ENCODE results near the gene SLC2A1.

SLC2A1 gene

GRCh38 chr1:42979036-42979430 is 20.4 kb upstream of the SLC2A1 start:
- peaks cover 13% of the 10 kb centered on the region for H3K4me1 ChIP-seq (ENCODE audit: control insufficient read depth, insufficient read depth, low read length)

GRCh38 chr1:42978317-42979035 is 19.8 kb upstream of the SLC2A1 start:
- Histone ChIP-seq H3K9ac (ENCODE audit: low read depth, low read length) (no peak overlapping the region), H3K9me3 (ENCODE audit: control insufficient read depth, insufficient read depth, low read length) (no peaks in the 10 kb centered on the region), H3K4me3 (ENCODE audit: low read depth, low read length) (no peak overlapping the region), H3K27ac (ENCODE audit: low read depth, low read length) (peak overlapping the region; percentile 71), H3K4me1 (ENCODE audit: control insufficient read depth, insufficient read depth, low read length) (peaks cover 13% of the 10 kb centered on the region), H3K27me3 (ENCODE audit: control insufficient read depth, insufficient read depth, low read length) (no peaks in the 10 kb centered on the region), H3K36me3 (ENCODE audit: control insufficient read depth, insufficient read depth, low read length) (peaks cover 19% of the 10 kb centered on the region)

More at GRCh38 chr1:42979036-42979430, 20.4 kb upstream of the SLC2A1 start:
- H3K27ac ChIP-seq (ENCODE audit: low read depth, low read length): no peak overlapping the region
- no peak overlapping the region for H3K4me3 ChIP-seq (ENCODE audit: low read depth, low read length)
- H3K9ac ChIP-seq (ENCODE audit: low read depth, low read length): no peak overlapping the region
- H3K9me3 ChIP-seq (ENCODE audit: control insufficient read depth, insufficient read depth, low read length): no peaks in the 10 kb centered on the region
- peaks cover 14% of the 10 kb centered on the region for H3K36me3 ChIP-seq (ENCODE audit: control insufficient read depth, insufficient read depth, low read length)
- H3K27me3 ChIP-seq (ENCODE audit: control insufficient read depth, insufficient read depth, low read length): no peaks in the 10 kb centered on the region

- H3K4me3 ChIP-seq (ENCODE audit: low read depth, low read length): no peak overlapping the region
- H3K27me3 ChIP-seq (ENCODE audit: control insufficient read depth, insufficient read depth, low read length): no peaks in the 10 kb centered on the region
- H3K9ac ChIP-seq (ENCODE audit: low read depth, low read length): no peak overlapping the region
- no peaks in the 10 kb centered on the region for H3K9me3 ChIP-seq (ENCODE audit: control insufficient read depth, insufficient read depth, low read length)
- H3K27ac ChIP-seq (ENCODE audit: low read depth, low read length): peak overlapping the region; percentile 71
- peaks cover 13% of the 10 kb centered on the region for H3K4me1 ChIP-seq (ENCODE audit: control insufficient read depth, insufficient read depth, low read length)
- peaks cover 21% of the 10 kb centered on the region for H3K36me3 ChIP-seq (ENCODE audit: control insufficient read depth, insufficient read depth, low read length)
Measured at GRCh38 chr1:42977653-42978052, 19.0 kb upstream of the SLC2A1 start.

GRCh38 chr1:42975561-42976225 is 17.0 kb upstream of the SLC2A1 start:
- H3K27me3 ChIP-seq (ENCODE audit: control insufficient read depth, insufficient read depth, low read length): no peaks in the 10 kb centered on the region

GRCh38 chr1:42974767-42975437 is 16.2 kb upstream of the SLC2A1 start:
- H3K4me3 ChIP-seq (ENCODE audit: low read depth, low read length): no peak overlapping the region
- H3K9me3 ChIP-seq (ENCODE audit: control insufficient read depth, insufficient read depth, low read length): no peaks in the 10 kb centered on the region
- H3K9ac ChIP-seq (ENCODE audit: low read depth, low read length): no peak overlapping the region
- no peak overlapping the region for H3K27ac ChIP-seq (ENCODE audit: low read depth, low read length)
- H3K4me1 ChIP-seq (ENCODE audit: control insufficient read depth, insufficient read depth, low read length): peaks cover 13% of the 10 kb centered on the region
- peaks cover 17% of the 10 kb centered on the region for H3K36me3 ChIP-seq (ENCODE audit: control insufficient read depth, insufficient read depth, low read length)
- H3K27me3 ChIP-seq (ENCODE audit: control insufficient read depth, insufficient read depth, low read length): no peaks in the 10 kb centered on the region

More at GRCh38 chr1:42975561-42976225, 17.0 kb upstream of the SLC2A1 start:
- Histone ChIP-seq H3K27ac (ENCODE audit: low read depth, low read length) (no peak overlapping the region), H3K9ac (ENCODE audit: low read depth, low read length) (no peak overlapping the region), H3K4me1 (ENCODE audit: control insufficient read depth, insufficient read depth, low read length) (peaks cover 13% of the 10 kb centered on the region), H3K36me3 (ENCODE audit: control insufficient read depth, insufficient read depth, low read length) (peaks cover 21% of the 10 kb centered on the region), H3K4me3 (ENCODE audit: low read depth, low read length) (no peak overlapping the region), H3K9me3 (ENCODE audit: control insufficient read depth, insufficient read depth, low read length) (no peaks in the 10 kb centered on the region)

- no peak overlapping the region for H3K9ac ChIP-seq (ENCODE audit: low read depth, low read length)
- H3K36me3 ChIP-seq (ENCODE audit: control insufficient read depth, insufficient read depth, low read length): peaks cover 17% of the 10 kb centered on the region
- no peak overlapping the region for H3K27ac ChIP-seq (ENCODE audit: low read depth, low read length)
- no peaks in the 10 kb centered on the region for H3K27me3 ChIP-seq (ENCODE audit: control insufficient read depth, insufficient read depth, low read length)
- H3K9me3 ChIP-seq (ENCODE audit: control insufficient read depth, insufficient read depth, low read length): no peaks in the 10 kb centered on the region
- peaks cover 8% of the 10 kb centered on the region for H3K4me1 ChIP-seq (ENCODE audit: control insufficient read depth, insufficient read depth, low read length)
- no peak overlapping the region for H3K4me3 ChIP-seq (ENCODE audit: low read depth, low read length)
Measured at GRCh38 chr1:42973799-42974198, 15.1 kb upstream of the SLC2A1 start.

- Histone ChIP-seq H3K27ac (ENCODE audit: low read depth, low read length) (no peak overlapping the region), H3K27me3 (ENCODE audit: control insufficient read depth, insufficient read depth, low read length) (no peaks in the 10 kb centered on the region), H3K36me3 (ENCODE audit: control insufficient read depth, insufficient read depth, low read length) (peaks cover 17% of the 10 kb centered on the region), H3K9me3 (ENCODE audit: control insufficient read depth, insufficient read depth, low read length) (no peaks in the 10 kb centered on the region), H3K4me1 (ENCODE audit: control insufficient read depth, insufficient read depth, low read length) (peaks cover 3% of the 10 kb centered on the region), H3K4me3 (ENCODE audit: low read depth, low read length) (no peak overlapping the region), H3K9ac (ENCODE audit: low read depth, low read length) (no peak overlapping the region)
Measured at GRCh38 chr1:42973286-42973685, 14.6 kb upstream of the SLC2A1 start.

GRCh38 chr1:42971841-42972291 is 13.2 kb upstream of the SLC2A1 start:
- H3K4me3 ChIP-seq (ENCODE audit: low read depth, low read length): no peak overlapping the region
- no peaks in the 10 kb centered on the region for H3K9me3 ChIP-seq (ENCODE audit: control insufficient read depth, insufficient read depth, low read length)
- H3K27ac ChIP-seq (ENCODE audit: low read depth, low read length): no peak overlapping the region
- peaks cover 17% of the 10 kb centered on the region for H3K36me3 ChIP-seq (ENCODE audit: control insufficient read depth, insufficient read depth, low read length)
- H3K27me3 ChIP-seq (ENCODE audit: control insufficient read depth, insufficient read depth, low read length): no peaks in the 10 kb centered on the region
- no peak overlapping the region for H3K9ac ChIP-seq (ENCODE audit: low read depth, low read length)
- H3K4me1 ChIP-seq (ENCODE audit: control insufficient read depth, insufficient read depth, low read length): peaks cover 7% of the 10 kb centered on the region

- Histone ChIP-seq H3K36me3 (ENCODE audit: control insufficient read depth, insufficient read depth, low read length) (peaks cover 13% of the 10 kb centered on the region), H3K9me3 (ENCODE audit: control insufficient read depth, insufficient read depth, low read length) (no peaks in the 10 kb centered on the region), H3K27ac (ENCODE audit: low read depth, low read length) (no peak overlapping the region), H3K9ac (ENCODE audit: low read depth, low read length) (no peak overlapping the region), H3K27me3 (ENCODE audit: control insufficient read depth, insufficient read depth, low read length) (no peaks in the 10 kb centered on the region), H3K4me3 (ENCODE audit: low read depth, low read length) (no peak overlapping the region), H3K4me1 (ENCODE audit: control insufficient read depth, insufficient read depth, low read length) (peaks cover 9% of the 10 kb centered on the region)
Measured at GRCh38 chr1:42970143-42970542, 11.5 kb upstream of the SLC2A1 start.

- H3K4me3 ChIP-seq (ENCODE audit: low read depth, low read length): no peak overlapping the region
- H3K4me1 ChIP-seq (ENCODE audit: control insufficient read depth, insufficient read depth, low read length): peaks cover 11% of the 10 kb centered on the region
- H3K9ac ChIP-seq (ENCODE audit: low read depth, low read length): no peak overlapping the region
- no peaks in the 10 kb centered on the region for H3K9me3 ChIP-seq (ENCODE audit: control insufficient read depth, insufficient read depth, low read length)
- H3K36me3 ChIP-seq (ENCODE audit: control insufficient read depth, insufficient read depth, low read length): peaks cover 5% of the 10 kb centered on the region; the same call in 1 of the 2 replicates
- H3K27me3 ChIP-seq (ENCODE audit: control insufficient read depth, insufficient read depth, low read length): no peaks in the 10 kb centered on the region
- no peak overlapping the region for H3K27ac ChIP-seq (ENCODE audit: low read depth, low read length)
Measured at GRCh38 chr1:42968654-42969053, 10.0 kb upstream of the SLC2A1 start.
